ENCODE measurements around the gene ARSB. TPM values are rescaled to one million over a fixed set of nuclear protein-coding genes. Genes with fewer than 3 reads are reported as not detected.

The ARSB gene
- total RNA-seq, 1 donor from 2014 or later, result 21.6 TPM

DNA sequence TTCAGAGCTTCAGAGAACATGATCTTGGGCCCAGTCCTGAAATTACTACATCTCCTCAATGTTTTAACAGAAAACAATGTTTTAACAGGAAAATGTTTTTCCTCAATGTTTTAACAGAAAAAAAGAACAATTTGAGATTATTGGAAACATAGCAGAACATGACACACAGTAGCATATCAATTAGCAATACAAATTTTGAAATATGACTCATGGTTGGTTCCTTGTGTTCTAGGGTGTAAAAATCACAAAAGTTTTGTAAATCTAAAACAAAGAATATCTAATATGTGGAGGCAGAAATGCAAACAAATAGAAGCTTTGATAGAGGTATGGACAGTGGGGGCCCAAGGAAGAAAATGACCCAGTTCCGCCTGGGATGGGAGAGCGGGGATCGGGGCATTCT lies 22.8 kb upstream of the ARSB start:
- TF ChIP-seq, protein P1, sequence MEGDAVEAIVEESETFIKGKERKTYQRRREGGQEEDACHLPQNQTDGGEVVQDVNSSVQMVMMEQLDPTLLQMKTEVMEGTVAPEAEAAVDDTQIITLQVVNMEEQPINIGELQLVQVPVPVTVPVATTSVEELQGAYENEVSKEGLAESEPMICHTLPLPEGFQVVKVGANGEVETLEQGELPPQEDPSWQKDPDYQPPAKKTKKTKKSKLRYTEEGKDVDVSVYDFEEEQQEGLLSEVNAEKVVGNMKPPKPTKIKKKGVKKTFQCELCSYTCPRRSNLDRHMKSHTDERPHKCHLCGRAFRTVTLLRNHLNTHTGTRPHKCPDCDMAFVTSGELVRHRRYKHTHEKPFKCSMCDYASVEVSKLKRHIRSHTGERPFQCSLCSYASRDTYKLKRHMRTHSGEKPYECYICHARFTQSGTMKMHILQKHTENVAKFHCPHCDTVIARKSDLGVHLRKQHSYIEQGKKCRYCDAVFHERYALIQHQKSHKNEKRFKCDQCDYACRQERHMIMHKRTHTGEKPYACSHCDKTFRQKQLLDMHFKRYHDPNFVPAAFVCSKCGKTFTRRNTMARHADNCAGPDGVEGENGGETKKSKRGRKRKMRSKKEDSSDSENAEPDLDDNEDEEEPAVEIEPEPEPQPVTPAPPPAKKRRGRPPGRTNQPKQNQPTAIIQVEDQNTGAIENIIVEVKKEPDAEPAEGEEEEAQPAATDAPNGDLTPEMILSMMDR (IDR thresholded peaks at IDR 0.05), result no peak
- Histone ChIP-seq H3K4me3 (no peak overlapping the region), H3K27ac (no peak overlapping the region), H3K27me3 (ENCODE audit: low read depth) (no peaks in the 10 kb centered on the region), H3K36me3 (no peaks in the 10 kb centered on the region), H3K4me1 (no peaks in the 10 kb centered on the region), H3K9me3 (no peaks in the 10 kb centered on the region)
- intact Hi-C loops (cut with DNase I), result no loop called here
- ATAC-seq (no peak), DNase-seq (no peak)

DNA sequence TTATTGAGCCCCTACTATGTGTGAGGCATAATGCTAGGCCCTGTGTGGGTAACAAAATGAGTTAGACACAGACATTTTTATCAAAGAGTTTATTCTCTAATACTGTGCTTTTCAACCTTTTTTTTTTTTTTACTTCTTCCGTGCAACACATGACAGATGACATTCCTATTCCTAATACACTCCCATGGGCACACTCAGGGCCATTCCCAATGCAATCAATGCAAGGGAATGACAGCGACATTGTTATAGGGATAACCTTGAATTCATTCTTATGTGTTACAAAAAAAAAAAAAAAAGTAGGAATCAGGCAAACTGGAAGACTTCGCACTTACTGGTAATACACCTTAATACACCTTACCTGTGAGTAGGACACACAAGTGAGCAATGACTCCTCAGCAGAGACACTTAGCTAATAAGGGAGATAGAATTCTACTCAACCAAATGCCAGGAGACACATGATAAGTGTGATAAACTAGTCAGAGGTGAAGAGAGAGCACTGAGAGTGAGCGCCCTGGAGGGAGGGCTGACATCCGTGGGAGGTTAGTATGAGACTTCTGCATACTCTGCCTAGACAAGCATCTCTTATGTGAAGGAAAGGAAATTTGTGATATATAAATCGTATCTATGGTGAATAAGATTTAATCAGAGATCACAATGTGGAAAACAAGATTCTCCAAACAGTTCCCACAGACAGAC lies 21.0 kb upstream of the ARSB start:
- intact Hi-C loops (cut with DNase I), result no loop called here
- Histone ChIP-seq H3K27ac (no peak overlapping the region), H3K36me3 (no peaks in the 10 kb centered on the region), H3K9me3 (no peaks in the 10 kb centered on the region), H3K27me3 (ENCODE audit: low read depth) (no peaks in the 10 kb centered on the region), H3K4me1 (no peaks in the 10 kb centered on the region), H3K4me3 (no peak overlapping the region)
- ATAC-seq (no peak), DNase-seq (no peak)
- TF ChIP-seq, protein P1 (IDR thresholded peaks at IDR 0.05), result no peak

DNA sequence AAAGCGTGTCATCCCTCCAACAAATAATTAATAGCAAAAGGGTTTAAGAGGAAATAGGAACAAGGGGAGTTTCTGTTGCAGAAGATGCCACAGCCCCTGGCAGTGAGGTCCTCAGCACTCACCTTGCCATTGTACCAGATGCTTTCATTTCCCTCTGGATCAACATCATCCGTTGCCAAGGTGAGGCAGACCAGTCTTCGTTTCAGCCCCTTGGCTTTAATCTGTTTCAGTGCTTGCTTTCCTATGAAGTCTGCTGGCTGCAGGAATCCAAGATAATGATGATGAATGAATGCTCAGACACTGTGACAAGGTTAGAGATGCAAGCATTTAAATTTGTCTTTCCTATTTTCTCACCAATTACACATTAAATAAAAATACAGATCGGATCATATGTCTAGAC lies 20.0 kb upstream of the ARSB start:
- DNase-seq (no peak), ATAC-seq (no peak)
- intact Hi-C loops (cut with DNase I), result no loop called here

DNA sequence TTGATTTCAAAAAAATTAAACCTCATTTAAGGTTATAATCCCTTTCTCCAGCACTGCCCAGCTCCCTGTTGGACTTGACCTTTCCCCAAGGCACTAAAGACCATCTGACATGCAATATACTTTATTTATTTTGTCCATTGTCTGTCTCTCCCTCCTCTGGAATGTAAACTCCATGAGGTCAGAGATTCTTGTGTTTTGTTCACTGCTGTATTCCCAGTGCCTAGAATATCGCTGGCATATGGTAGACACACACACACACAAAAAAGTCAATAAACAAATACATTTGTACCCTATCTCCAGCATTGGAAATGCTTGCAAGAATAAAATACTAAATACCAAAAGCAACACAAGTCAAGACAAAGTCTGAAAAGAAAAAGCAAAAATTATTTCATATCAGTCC lies 17.3 kb upstream of the ARSB start:
- no peak for ATAC-seq
- H3K4me3 ChIP-seq, result no peak overlapping the region
- H3K27me3 ChIP-seq (ENCODE audit: low read depth), result no peaks in the 10 kb centered on the region
- no peak for DNase-seq
- intact Hi-C loops (cut with DNase I), result no loop called here
- TF ChIP-seq, protein P1 (IDR thresholded peaks at IDR 0.05), result no peak
- no peaks in the 10 kb centered on the region for H3K9me3 ChIP-seq
- no peaks in the 10 kb centered on the region for H3K4me1 ChIP-seq
- H3K27ac ChIP-seq, result no peak overlapping the region
- H3K36me3 ChIP-seq, result no peaks in the 10 kb centered on the region

More for the DNA sequence above, 20.0 kb upstream of the ARSB start:
- Histone ChIP-seq H3K4me3 (no peak overlapping the region), H3K4me1 (no peaks in the 10 kb centered on the region), H3K36me3 (no peaks in the 10 kb centered on the region), H3K27me3 (ENCODE audit: low read depth) (no peaks in the 10 kb centered on the region), H3K9me3 (no peaks in the 10 kb centered on the region), H3K27ac (no peak overlapping the region)
- TF ChIP-seq, protein P1 (IDR thresholded peaks at IDR 0.05), result no peak

DNA sequence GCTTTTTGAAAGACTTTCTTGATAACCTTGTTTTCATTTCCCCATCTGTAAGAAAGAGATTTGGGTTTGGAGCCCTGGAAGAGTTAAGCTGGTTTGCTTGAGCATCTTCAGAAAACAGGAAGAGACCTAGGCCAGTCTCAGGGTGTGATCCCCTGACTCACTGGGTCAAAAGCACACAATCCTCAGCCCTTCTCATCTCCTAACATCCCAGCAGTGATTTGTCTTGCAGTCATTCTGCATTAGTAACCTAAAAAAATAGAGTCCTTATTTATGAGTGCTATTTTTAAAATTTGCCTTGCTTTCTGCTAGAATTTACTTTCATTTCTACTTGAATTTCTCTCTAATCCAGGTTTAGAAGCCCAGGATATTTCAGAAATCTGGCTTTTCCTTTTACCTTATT lies 16.4 kb upstream of the ARSB start:
- H3K9me3 ChIP-seq, result no peaks in the 10 kb centered on the region
- ATAC-seq (no peak), DNase-seq (no peak)
- H3K4me1 ChIP-seq, result no peaks in the 10 kb centered on the region
- H3K27ac ChIP-seq, result no peak overlapping the region
- H3K36me3 ChIP-seq, result no peaks in the 10 kb centered on the region
- intact Hi-C loops (cut with DNase I), result no loop called here
- TF ChIP-seq, protein P1 (IDR thresholded peaks at IDR 0.05), result no peak
- H3K4me3 ChIP-seq, result no peak overlapping the region
- no peaks in the 10 kb centered on the region for H3K27me3 ChIP-seq (ENCODE audit: low read depth)
